HG03469 (cell line): ENCODE results near the gene RAI14.
A peak's percentile ranks its signal among the peaks of the same experiment; 100 is the strongest.

Source experiments
- ATAC-seq: cut with Tn5 transposase; IDR thresholded peaks from one replicate; pipeline ENCODE4 v1.9.1; 2021; ENCODE audit warnings: mild to moderate bottlenecking, moderate library complexity, moderate number of reproducible peaks; ENCODE audit not compliant: unreplicated experiment

The RAI14 gene

GRCh38 chr5:34674187-34674586 lies 18.1 kb downstream of the RAI14 start:
- ATAC-seq = no peak

GRCh38 chr5:34675857-34676256 lies 19.7 kb downstream of the RAI14 start:
- no peak for ATAC-seq

- no peak for ATAC-seq
Observed at GRCh38 chr5:34676416-34676815, 20.3 kb downstream of the RAI14 start.

GRCh38 chr5:34677428-34677827 lies 21.3 kb downstream of the RAI14 start:
- ATAC-seq = no peak

- ATAC-seq = no peak
Observed at GRCh38 chr5:34680896-34681295, 24.8 kb downstream of the RAI14 start.

- ATAC-seq = no peak
Observed at GRCh38 chr5:34682926-34683623, 26.9 kb downstream of the RAI14 start.

GRCh38 chr5:34684281-34684979 lies 28.3 kb downstream of the RAI14 start:
- no peak for ATAC-seq

- ATAC-seq = no peak
Observed at GRCh38 chr5:34684980-34685352, 28.8 kb downstream of the RAI14 start.

GRCh38 chr5:34685485-34686165 lies 29.5 kb downstream of the RAI14 start:
- ATAC-seq = no peak

- no peak for ATAC-seq
Observed at GRCh38 chr5:34686762-34687268, 30.7 kb downstream of the RAI14 start.

GRCh38 chr5:34687269-34688011 lies 31.3 kb downstream of the RAI14 start:
- ATAC-seq = no peak

- no peak for ATAC-seq
Observed at GRCh38 chr5:34688015-34688810, 32.1 kb downstream of the RAI14 start.

GRCh38 chr5:34690301-34690700 lies 34.2 kb downstream of the RAI14 start:
- no peak for ATAC-seq

GRCh38 chr5:34690898-34691297 lies 34.8 kb downstream of the RAI14 start:
- no peak for ATAC-seq

- no peak for ATAC-seq
Observed at GRCh38 chr5:34691326-34691725, 35.2 kb downstream of the RAI14 start.

GRCh38 chr5:34692786-34693185 lies 36.7 kb downstream of the RAI14 start:
- ATAC-seq = no peak

GRCh38 chr5:34694012-34694411 lies 37.9 kb downstream of the RAI14 start:
- ATAC-seq = no peak

GRCh38 chr5:34694685-34695084 lies 38.6 kb downstream of the RAI14 start:
- no peak for ATAC-seq

- peak; percentile 75 for ATAC-seq
Observed at GRCh38 chr5:34695275-34696027, 39.3 kb downstream of the RAI14 start.
